ENCODE results near the gene BEGAIN. TPM values are rescaled to one million over a fixed set of nuclear protein-coding genes. Genes with fewer than 3 reads are reported as not detected.

The BEGAIN gene
- total RNA-seq (2022) = 0.54 TPM in 1 of 2 replicates, not detected in the other
- percentile 10 among the genes with signal in this experiment for Bru-seq, nascent RNA
- percentile 8 among the genes with signal in this experiment for BruChase-seq, experiment 1, labeled RNA remaining after a 2-hour chase
- percentile 8 among the genes with signal in this experiment for BruChase-seq, experiment 2, labeled RNA remaining after a 6-hour chase
- long read RNA-seq, partial matches to known transcripts = 0 of 1 reads
- long read RNA-seq, other reads (novel, unspliced or antisense) = 1 of 1 reads

DNA sequence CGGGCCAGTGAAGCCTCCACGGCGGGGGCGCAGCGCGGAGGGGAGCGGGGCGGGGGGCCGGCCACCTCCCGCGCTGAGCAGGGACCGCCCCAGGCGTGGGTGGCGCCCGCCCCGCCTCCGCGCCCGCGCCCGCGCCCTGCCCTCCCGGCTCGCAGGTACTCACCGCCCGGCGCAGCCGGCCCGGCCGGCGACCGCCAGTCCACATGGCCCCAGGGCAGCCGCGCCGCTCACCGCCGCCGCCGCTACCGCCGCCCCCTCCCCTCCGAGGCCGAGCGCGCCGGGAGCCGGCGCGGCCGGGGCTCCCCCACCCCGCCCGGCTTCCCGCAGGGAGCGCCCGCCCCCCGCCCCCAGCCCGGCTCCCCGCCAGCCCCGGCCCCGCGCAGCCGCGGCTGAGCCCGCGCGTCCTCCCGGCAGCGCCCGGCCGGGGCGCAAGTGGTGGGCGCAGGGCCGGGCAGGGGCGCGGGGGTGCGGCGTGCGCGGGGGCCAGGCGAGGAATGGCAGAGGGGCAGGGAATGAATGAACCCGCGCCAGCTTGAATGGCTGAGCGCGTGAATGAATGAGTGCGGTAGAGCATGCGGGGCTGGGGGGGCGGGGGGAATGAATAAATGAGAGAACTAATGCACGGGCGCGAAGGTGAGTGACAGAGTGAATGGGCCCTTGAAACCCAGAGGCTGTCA, at the start of gene BEGAIN:
Gene BEGAIN, minus strand, starts transcription at position 332 of the 677 bp plus-strand sequence. Its CDS starts 127 bp downstream, at position 205.
- Mint-ChIP-seq H3K27me3 (ENCODE audit: insufficient read depth, unreplicated experiment) (peaks cover 31% of the 10 kb centered on the region), H3K9me3 (ENCODE audit: unreplicated experiment) (no peaks in the 10 kb centered on the region), H3K4me3 (ENCODE audit: unreplicated experiment) (peak within 1 kb of the TSS; percentile 58), H3K36me3 (ENCODE audit: insufficient read depth, unreplicated experiment) (no peaks in the 10 kb centered on the region), H3K27ac (ENCODE audit: unreplicated experiment) (no peak within 1 kb of the TSS), H3K4me1 (ENCODE audit: low read depth, unreplicated experiment) (no peaks in the 10 kb centered on the region)
- H3K4me1 ChIP-seq = no peaks in the 10 kb centered on the region
- peak within 1 kb of the TSS; percentile 38 for H3K4me3 ChIP-seq (ENCODE audit: low read depth, low read length)
- ChIA-PET POLR2A (no interaction called here), CTCF (no interaction called here)
- no peaks in the 10 kb centered on the region for H3K36me3 ChIP-seq (ENCODE audit: control insufficient read depth, insufficient read depth, low read length)
- BruUV-seq (replicated peaks) = no TSS peak
- TF ChIP-seq CTCF (IDR thresholded peaks at IDR 0.05; ENCODE audit: insufficient read depth in 1 of 2, low read depth in 1 of 2, low read length in 1 of 2, severe bottlenecking in 1 of 2, unreplicated experiment in 1 of 2) = no peak
- H3K9me3 ChIP-seq = no peaks in the 10 kb centered on the region
- intact Hi-C loops (cut with micrococcal nuclease; ENCODE audit: unreplicated experiment) = no loop called here
- peak in 1 of 2 experiments; percentile 29 for DNase-seq
- H3K27me3 ChIP-seq (replicated peaks; ENCODE audit: control insufficient read depth, insufficient read depth, low read length) = no peaks in the 10 kb centered on the region; the same call in none of the 2 replicates

GRCh38 chr14:100636559-100636958, 49.3 kb upstream of the BEGAIN start:
- ChIA-PET POLR2A (no interaction called here), CTCF (no interaction called here)

DNA sequence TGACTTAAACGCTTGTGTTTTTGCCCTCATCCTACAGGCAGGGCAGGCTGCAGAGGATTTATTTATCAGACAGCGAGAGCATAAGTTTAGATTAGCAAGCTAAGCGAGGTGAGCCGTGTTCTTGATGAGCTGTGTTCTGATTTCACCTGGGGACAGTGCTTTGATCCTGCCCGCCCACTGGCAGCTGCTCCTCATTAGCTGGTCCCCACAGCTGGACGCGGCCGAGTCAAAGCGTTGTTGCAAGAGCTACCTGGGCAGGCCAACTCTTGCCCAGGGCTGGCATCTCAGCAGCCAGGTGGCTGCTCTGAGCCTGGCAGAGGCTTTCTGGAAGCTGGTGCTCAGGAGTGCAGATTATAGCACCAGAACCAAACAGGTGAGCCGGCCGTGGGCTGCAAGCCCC, 46.8 kb upstream of the BEGAIN start:
- TF ChIP-seq CTCF (IDR thresholded peaks at IDR 0.05; ENCODE audit: insufficient read depth in 1 of 2, low read depth in 1 of 2, low read length in 1 of 2, severe bottlenecking in 1 of 2, unreplicated experiment in 1 of 2) = no peak
- ChIA-PET CTCF (interaction anchor here (0.6 to 1.0 kb wide), 2 partner anchors 12 to 186 kb away, joined by 3 to 5 read pairs; no protein-coding TSS in a partner anchor), POLR2A (no interaction called here)
- Mint-ChIP-seq H3K4me1 (ENCODE audit: low read depth, unreplicated experiment) (no peaks in the 10 kb centered on the region), H3K27ac (ENCODE audit: unreplicated experiment) (no peak overlapping the region), H3K4me3 (ENCODE audit: unreplicated experiment) (no peak overlapping the region), H3K9me3 (ENCODE audit: unreplicated experiment) (no peaks in the 10 kb centered on the region), H3K36me3 (ENCODE audit: insufficient read depth, unreplicated experiment) (no peaks in the 10 kb centered on the region), H3K27me3 (ENCODE audit: insufficient read depth, unreplicated experiment) (peaks cover 15% of the 10 kb centered on the region)
- Histone ChIP-seq H3K36me3 (ENCODE audit: control insufficient read depth, insufficient read depth, low read length) (no peaks in the 10 kb centered on the region), H3K4me1 (no peaks in the 10 kb centered on the region), H3K9me3 (no peaks in the 10 kb centered on the region), H3K27me3 (replicated peaks; ENCODE audit: control insufficient read depth, insufficient read depth, low read length) (no peaks in the 10 kb centered on the region), H3K4me3 (ENCODE audit: low read depth, low read length) (no peak overlapping the region)
- intact Hi-C loops (cut with micrococcal nuclease; ENCODE audit: unreplicated experiment) = no loop called here
- no TSS peak for BruUV-seq (replicated peaks)
- DNase-seq = no peak

More at GRCh38 chr14:100636559-100636958, 49.3 kb upstream of the BEGAIN start:
- H3K27me3 ChIP-seq (replicated peaks; ENCODE audit: control insufficient read depth, insufficient read depth, low read length) = no peaks in the 10 kb centered on the region
- H3K9me3 Mint-ChIP-seq (ENCODE audit: unreplicated experiment) = no peaks in the 10 kb centered on the region
- no peak overlapping the region for H3K4me3 Mint-ChIP-seq (ENCODE audit: unreplicated experiment)
- DNase-seq = no peak
- intact Hi-C loops (cut with micrococcal nuclease; ENCODE audit: unreplicated experiment) = no loop called here
- no peaks in the 10 kb centered on the region for H3K4me1 ChIP-seq
- H3K36me3 ChIP-seq (ENCODE audit: control insufficient read depth, insufficient read depth, low read length) = no peaks in the 10 kb centered on the region
- H3K4me3 ChIP-seq (ENCODE audit: low read depth, low read length) = no peak overlapping the region
- H3K36me3 Mint-ChIP-seq (ENCODE audit: insufficient read depth, unreplicated experiment) = no peaks in the 10 kb centered on the region
- no peak overlapping the region for H3K27ac Mint-ChIP-seq (ENCODE audit: unreplicated experiment)
- BruUV-seq (replicated peaks) = no TSS peak
- no peaks in the 10 kb centered on the region for H3K9me3 ChIP-seq
- H3K4me1 Mint-ChIP-seq (ENCODE audit: low read depth, unreplicated experiment) = no peaks in the 10 kb centered on the region
- H3K27me3 Mint-ChIP-seq (ENCODE audit: insufficient read depth, unreplicated experiment) = peaks cover 15% of the 10 kb centered on the region
- TF ChIP-seq CTCF (IDR thresholded peaks at IDR 0.05; ENCODE audit: insufficient read depth in 1 of 2, low read depth in 1 of 2, low read length in 1 of 2, severe bottlenecking in 1 of 2, unreplicated experiment in 1 of 2) = no peak
